SU-DHL-6 (cell line): ENCODE results near the gene YPEL1.

ENCODE experiments used
- CTCF ChIP-seq: fragments of 200-600 bp; sonication (generic); IDR thresholded peaks from one replicate; pipeline ENCODE4 v1.5.1; 2017; ENCODE audit warnings: antibody characterized with exemption, mild to moderate bottlenecking, low read length, moderate library complexity; ENCODE audit not compliant: insufficient read depth, poor library complexity, severe bottlenecking
- EZH2phosphoT487 ChIP-seq: fragments of 200-600 bp; sonication (generic), shearing (Covaris generic); conservative IDR thresholded peaks from 2 replicates; pipeline ENCODE4 v1.6.1; 2018; ENCODE audit warnings: mild to moderate bottlenecking, antibody characterized with exemption, low read length, moderate library complexity, mixed read lengths

GRCh38 chr22:21650280-21650679 is 85.3 kb downstream of the YPEL1 start:
- TF ChIP-seq CTCF (no peak), EZH2phosphoT487 (no peak)
